IPS-NIHi11 (cell line): ENCODE data around the gene KCNJ6.
"Not testable (repeated sequence)": the region's sequence is repeated elsewhere in the genome, so short reads cannot be mapped to it uniquely, and the experiment has no call there.

Experiments
- DNase-seq: peaks from one replicate; pipeline ENCODE4 v3.0.0; 2012; ENCODE audit warnings: mixed read lengths, low spot score

KCNJ6 gene, protein sequence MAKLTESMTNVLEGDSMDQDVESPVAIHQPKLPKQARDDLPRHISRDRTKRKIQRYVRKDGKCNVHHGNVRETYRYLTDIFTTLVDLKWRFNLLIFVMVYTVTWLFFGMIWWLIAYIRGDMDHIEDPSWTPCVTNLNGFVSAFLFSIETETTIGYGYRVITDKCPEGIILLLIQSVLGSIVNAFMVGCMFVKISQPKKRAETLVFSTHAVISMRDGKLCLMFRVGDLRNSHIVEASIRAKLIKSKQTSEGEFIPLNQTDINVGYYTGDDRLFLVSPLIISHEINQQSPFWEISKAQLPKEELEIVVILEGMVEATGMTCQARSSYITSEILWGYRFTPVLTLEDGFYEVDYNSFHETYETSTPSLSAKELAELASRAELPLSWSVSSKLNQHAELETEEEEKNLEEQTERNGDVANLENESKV

DNA sequence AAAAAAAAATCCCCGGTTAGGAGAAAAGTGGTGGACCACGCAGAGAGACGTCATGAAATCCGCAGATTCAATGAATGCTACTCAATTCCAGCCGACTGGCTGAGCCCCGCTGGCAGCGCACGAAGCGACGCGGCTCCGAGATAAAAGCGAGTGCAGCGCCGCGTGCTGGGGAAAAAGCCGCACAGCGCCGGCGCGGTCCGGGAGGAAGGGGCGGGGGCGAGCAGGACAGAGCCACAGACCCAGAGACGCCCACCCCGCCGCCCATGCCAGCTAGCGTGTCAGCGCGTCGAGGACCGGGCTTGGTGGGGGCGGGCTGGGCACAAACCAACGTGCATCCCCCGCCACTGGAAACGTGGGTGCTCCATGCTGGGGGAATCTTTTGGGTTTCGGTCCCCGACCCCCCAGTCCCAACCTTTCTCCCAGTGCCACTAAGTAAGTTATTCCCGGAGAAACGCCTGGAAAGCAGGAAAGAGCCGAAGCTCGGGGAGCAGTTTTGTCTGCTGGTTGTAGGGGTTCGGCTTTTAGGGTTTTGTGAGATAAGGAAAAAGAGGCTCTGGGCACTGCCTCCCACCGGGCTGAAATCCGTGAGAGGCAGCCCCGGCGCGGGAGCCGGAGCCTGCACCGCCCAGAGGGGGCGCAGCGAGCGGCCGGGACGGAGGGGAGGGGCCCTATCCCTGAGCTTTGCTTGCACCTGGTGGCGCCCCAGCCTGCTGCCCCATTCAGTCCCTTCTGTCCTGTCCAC lies at the start of gene KCNJ6:
KCNJ6 (minus strand) TSS at position 148 of the 742 bp plus-strand sequence. CDS start 75,775 bp downstream, outside the sequence.
- peak; percentile 83 for DNase-seq

DNA sequence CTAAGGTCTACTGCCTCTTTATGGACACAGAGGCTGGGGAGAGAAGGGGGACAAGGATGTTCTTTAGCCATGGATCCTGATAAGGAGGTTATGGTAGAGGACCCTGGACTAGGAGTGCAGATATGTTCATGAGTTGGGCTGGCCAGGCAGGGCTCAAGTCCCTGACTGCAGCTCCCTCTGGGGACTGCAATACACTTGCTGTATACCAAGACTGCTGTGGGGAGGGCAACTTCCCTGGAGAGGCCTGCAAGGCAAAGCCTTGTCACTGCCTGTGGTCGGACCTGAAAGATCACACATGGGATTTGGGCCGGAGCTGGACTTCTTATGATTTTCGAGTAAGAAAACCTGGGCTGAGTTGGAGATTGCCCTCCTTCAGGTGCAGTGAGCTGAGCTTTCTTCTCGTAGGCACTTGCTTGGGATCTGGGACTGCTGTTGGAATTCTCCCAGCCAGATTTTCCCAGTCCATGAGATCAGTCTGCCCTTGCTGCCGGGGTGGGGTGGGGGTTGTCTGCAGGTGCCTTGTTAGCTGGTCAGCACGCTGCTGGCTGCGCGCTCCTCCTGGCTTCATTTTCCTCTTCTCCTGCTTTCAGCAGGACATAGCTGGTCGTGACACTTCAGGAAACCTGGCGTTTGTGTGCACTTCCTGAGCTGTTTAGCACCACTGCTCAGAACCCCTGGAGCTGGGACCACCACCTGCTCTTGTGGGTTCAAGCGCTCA lies 49.0 kb upstream of the KCNJ6 start:
- no peak for DNase-seq

DNA sequence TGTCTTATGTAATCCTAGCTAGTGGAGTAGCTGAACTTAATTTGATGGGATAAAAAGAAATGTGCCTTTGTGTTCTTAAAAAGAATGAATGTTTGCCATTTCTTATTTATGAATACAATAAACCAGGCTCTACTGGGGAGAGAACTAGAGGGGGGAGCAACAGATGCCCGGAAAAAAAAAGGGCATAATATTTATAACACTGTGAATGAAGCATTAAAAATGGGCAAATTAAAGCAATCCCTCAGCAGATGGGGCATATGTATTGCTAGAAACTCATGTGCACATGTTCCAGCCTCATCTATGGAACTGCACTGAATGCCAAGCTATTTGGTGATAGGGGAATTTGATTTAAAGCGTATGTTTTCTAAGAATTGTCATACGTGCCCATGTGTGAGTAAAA lies 42.3 kb upstream of the KCNJ6 start:
- DNase-seq: no peak

DNA sequence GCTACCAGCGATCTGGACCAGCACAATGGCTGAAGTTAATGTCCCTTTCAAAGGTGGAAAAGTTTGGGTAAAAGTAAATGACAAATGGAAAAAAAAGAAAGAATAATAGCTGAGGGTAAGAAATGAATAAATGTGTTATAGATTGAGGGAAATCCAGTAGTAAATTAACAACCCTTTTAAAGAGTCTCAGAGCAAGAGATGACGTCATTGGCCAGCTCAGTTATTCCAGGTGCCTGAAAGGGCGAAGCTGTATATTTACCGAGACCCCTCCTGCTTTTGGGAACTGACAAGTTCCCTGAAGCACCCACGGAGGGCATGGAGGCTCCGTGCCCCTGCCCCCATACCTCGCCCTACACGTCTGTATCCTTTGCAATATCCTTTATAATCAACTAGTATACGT lies 40.5 kb upstream of the KCNJ6 start:
- DNase-seq: no peak

DNA sequence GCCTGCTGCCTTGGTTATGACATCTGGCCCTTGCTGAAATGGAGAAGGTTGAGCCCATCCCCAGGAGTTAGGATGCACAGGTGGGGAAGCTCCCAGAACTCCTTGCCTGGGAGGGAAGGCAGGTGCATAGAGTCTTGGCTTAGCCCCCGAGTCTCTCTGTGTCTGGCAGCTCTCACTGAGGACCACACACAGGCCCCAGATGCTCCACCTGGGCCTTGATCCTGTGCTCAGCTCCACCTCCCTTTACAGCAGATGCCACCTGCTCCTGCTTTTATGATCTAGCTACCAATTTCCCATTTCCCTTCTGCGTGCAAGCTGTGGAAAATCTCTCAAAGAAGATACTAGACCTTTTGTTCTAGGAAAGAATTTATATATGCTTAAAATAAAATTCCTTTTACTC lies 28.8 kb upstream of the KCNJ6 start:
- no peak for DNase-seq

DNA sequence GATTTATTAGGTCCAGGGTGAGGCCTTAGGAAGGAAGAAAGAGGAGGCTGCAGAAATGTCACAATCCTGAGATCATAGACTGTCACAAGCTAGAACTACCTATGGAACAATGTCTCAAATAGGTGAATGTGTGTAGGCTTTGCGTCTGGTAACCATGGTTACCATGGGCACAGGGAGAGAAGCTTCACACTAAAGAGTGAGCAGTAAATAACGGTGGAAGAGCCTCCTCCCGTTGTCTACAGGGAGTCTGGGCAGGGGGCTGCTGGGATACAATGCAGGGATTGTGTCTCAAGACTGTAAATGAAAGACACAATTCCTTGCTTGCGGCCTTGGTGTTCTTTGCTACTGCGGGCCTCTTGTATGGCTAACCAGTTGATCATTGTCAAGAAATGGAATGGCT lies 28.2 kb upstream of the KCNJ6 start:
- no peak for DNase-seq

DNA sequence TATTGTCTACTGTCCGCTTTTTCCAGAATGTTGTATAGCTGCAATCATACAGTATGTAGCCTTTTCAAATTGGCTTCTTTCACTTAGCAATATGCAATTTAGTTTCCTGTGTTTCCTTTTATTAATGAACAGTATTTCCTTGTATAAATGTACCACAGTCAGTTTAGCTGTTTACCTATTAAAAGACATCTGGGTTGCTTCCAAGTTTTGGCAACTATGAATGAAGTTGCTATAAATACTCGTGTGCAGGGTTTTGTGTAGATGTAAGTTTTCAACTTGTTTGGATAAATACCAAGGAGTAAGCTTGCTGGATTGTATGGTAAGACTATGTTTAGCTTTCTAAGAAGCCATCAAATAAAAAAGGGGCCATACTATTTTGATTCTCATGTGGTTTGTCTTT lies 24.4 kb upstream of the KCNJ6 start:
- DNase-seq: no peak

DNA sequence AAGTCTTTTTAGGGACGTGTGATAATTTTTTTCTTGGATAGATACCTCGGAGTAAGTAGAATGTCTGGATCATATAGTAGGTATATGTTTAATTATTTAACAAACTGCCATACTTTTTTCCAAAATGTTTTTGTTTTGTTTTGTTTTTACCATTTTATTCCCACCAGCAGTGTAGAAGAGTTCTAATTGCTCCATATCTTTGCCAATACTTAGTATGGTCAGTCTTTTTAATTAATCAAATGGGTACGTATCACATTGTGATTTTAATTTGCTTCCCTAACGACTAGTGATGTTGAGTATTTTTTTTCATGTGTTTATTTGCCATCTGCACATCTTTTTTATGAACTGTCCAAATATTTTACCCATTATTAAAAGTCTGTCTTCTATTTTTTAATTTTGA lies 23.6 kb upstream of the KCNJ6 start:
- DNase-seq: no peak

DNA sequence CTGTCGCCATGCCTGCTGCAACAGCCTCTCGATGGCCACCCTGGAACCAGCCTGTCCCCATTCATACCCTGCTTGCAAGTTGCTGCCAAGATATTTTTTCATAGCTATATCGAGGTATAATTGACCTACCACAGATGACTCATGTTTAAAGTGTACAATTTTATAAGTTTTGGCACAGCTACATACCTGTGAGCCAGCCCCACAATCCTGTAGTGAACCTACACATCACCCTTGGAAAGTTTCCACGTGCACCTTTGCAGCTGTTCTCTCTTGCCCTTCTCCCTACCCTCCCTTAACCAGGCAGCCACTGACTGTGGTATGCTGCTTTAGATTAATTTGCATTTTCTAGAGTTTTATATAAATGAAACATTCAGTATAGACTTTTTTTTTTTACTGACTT lies 23.0 kb upstream of the KCNJ6 start:
- no peak for DNase-seq

DNA sequence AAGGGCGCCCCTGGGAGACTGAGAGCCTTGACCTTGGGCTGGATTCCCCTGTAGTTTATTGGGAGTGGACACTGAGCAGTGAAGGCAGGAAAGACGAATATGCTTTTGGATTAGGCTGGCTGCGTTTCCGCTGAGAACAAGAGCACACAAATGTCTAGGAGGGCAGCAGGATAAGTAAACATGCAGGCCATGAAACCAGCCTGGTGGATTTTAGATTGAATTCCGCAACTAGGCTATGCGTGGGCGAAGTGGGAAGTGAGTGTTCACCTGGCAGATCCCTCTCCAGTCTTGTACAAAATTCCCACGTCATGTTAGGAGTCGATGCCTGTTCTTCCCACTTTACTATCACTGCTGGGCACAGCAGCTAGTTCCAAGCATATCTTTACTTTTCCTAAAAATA lies 21.4 kb upstream of the KCNJ6 start:
- DNase-seq: no peak

DNA sequence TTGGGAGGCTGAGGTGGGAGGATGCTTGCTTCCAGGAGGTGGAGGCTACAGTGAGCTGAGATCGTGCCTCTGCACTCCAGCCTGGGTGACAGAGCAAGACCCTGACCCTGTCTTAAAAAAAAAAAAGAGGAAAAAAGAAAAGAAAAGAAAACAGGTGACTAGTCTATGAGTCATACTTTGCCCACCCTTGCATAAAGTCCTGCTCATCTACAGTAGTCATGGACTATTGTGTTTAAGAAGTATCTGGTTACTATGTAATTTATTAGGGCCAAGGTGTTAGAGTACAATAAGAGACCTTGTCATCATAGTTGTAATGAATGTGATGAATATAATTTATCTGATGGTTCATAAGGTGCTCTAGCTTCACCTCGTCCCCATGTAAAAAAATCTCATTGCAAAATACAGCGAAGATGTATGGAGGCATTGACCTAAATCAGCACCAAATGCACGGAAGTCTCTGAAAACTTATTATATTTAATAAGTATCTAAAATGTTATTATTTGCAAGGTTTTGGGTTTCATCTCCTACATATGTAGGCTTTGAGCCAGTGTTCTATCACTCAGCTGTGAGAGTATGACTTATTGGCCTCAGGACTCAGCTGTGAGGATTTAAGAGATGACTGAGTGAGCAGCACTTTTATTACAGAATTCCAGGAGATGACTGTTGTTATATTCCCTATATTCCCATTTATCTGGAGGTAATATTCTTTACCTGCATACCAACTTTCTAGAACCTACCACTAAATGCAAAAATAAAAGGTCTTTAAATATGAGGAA lies 19.9 kb upstream of the KCNJ6 start:
- DNase-seq: no peak

DNA sequence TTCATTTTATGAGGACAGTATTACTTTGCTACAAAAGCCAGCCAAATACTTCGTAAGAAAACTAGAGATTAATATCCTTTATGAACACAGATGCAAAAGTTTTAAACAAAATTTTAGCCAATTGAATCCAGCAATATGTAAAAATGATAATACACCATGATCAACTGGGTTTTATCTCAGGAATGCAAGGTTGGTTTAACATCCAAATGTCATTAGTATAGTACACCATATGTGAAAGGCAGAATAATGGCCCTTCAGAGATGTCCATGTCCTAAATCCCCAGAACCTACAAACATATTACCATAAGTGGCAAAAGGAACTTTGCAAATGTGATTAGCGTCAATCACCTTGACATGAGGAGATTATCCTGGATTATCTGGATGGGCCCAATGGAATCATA lies 16.7 kb upstream of the KCNJ6 start:
- DNase-seq: no peak

DNA sequence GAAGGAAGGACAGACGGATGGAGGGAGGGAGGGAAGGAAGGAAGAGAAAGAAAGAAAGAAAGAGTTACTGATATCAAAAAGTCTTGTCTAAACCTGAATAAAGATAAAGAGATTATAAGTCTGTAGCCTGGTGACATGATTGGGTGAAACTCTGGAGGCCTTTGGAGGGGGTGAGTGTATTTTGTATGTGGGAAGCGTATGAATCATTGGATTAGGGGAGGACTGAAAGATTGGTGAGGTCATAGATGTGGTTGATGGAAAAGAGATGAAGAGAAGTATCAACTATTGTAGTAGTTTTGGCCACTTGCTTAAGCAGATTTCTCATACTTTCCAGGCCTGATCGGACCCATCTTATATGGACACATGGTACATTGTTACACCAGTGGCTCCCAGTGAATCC lies 11.5 kb upstream of the KCNJ6 start:
- no peak for DNase-seq

DNA sequence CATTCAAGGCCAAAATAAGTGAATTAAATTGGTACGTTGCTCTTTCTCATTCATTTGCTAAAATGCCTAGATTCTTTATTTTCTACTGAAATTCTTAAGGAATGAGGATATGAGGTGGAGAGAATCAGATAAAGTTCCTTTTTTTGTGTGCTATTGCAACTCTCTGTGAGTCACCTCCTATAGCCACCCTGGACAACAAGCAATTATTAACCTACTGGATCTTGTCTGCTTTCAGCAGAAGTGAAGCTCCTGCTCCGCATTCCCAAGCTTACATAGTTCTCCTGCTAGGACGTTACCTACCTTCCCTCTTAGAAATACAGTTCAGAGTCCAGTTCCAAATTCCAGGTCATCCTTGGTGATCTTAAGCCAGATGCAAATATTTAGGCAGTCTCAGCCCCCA lies 4.8 kb upstream of the KCNJ6 start:
- DNase-seq: no peak

DNA sequence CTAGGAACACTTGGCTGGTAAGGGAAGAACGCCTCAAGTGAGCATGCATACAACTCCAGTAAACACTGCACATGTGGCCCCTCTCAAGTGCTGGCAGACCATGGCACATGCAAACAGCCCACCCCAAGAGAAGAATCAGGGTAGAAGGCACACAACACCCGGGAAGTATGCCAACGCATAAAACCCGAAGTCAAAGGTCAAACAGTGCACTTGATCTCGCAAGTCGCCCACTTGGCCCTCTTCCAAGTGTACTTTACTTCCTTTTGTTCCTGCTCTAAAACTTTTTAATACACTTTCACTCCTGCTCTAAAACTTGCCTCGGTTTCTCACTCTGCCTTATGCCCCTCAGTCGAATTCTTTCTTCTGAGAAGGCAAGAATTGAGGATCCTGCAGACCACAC lies 4.0 kb upstream of the KCNJ6 start:
- not testable (repeated sequence) for DNase-seq

DNA sequence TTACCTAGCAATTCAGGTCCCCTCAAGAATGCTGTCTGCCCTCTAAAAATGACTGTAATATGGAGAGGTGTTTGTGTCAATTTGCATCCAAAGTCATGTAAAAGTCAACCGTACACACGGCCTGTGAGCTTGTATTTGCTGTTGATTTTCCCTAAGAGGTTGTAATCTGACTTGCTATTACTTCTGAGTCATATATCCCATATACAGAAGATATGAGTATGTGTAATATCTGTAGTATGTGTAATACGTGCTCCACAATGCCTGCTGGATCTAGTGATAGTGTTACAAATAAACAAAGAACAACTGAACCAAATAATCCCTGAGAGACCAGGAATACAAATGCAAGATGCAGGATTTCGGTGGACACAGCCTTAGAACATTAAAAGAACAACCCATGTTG lies 1.4 kb upstream of the KCNJ6 start:
- DNase-seq: no peak

DNA sequence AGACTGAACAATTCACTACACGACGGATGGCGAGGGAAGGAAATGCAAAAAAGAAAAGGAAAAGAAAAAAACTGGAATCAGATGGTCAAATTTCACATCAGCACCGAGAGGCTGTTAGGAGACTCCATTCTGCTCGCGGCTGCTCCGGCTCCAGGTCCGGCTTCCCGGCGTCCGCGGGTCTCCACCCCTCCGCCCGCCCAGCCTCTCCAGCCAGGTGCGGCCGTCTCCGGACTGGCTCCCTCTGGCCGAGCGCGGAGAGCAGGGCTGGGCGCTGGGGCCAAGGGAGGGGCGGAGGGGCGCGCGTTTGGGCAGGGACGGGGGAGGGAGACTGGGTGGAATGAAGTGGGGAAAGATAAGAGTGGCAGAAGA lies 332 bp downstream of the KCNJ6 start:
- DNase-seq: peak; percentile 68

DNA sequence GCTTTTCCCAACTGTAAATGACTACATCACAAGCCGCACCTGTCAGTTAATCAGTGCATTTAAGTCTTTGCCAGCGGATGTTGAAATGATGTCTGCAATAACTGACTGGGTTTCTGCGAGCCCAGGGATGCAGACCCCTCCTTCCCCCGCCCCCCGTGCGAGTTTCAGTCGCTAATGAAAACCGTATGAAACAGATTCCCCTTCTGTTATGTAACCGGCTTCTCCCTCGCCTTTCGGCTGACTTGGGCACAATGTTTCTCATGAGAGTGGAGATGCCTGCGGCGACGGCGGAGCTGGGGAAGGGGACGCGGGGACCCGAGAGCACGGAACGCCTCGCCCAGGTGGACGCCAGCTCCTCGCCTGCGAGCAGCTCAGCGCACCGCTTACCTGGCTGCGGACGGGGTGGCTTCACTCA lies 753 bp downstream of the KCNJ6 start:
- peak; percentile 26 for DNase-seq

DNA sequence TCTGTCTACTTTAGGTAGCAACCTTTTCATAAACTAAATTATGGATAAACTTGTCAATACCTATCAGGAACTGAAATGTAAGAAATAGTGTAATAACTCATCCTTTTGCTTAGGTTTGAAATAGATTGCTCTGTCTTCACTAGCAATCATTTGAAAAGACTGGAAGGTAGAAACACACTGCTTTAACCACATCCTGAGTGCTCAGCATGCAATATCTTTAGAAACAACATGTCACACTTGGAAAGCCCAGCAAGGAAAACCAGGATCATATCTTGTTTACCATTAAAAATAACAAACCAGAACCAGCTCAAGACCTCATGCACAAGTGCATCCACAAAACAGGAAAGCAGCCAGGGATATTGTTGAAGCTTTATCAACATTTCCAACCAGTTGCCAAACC lies 3.6 kb downstream of the KCNJ6 start:
- DNase-seq: no peak

DNA sequence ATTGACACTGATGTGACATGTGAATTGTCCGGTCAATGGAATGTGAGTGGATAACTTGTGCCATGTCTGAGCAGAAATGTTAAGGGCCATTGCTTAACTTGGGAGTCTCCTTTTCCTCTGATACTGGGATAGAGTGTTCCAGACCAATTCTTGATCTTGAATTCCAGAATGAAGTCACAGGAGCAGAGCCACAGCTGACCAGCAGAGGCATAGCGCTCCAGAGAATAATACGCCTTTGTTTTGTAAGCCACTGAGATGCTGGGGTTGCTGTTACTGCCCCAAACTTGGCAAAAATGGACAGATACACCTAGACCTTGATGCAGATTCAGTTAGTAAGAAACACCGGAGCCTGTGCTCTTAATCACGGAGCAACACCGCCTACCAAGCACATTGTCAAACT lies 6.3 kb downstream of the KCNJ6 start:
- no peak for DNase-seq

DNA sequence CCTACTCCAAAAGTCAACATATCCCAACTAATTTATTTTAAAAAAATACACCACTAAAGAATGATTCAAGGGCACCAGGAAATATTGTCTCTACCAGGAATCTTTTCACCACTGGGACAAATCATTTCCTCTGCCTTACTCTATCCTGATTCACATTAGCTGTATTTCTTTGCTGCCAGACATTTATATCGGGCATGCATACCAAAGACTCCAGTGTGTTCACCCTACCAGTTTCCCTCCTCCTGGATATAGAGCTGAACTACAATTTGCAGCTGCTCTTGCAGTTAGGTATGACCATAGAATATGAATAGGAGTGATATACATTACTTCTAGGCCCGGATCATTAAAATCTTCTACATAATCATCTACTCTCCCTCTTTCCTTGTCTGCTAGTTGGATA lies 7.6 kb downstream of the KCNJ6 start:
- DNase-seq: no peak

DNA sequence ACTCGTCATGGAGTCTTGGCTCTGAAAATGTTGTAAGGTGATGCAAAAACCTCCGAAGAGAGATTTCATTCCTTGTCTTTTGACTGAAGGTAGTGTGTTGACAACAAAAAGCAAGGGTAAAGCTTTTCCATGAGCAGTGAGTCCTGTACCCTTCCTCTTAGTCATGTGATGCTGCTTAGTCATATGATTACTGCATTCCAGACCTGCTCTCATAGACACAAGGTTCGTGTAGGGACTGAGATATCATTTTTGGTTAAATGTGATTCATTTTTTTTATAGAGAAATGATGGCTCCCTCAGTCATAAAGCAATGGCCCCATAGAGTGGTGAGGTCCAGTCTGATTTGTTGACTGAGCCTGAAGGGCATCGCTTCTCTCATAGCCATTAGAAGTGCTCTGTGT lies 9.2 kb downstream of the KCNJ6 start:
- no peak for DNase-seq
